Fibroblast of villous mesenchyme (primary cell): ENCODE data around the gene HYOU1. TPM values are rescaled to one million over a fixed set of nuclear protein-coding genes. Genes with fewer than 3 reads are reported as not detected.

Source experiments
- DNase-seq: peaks from one replicate; pipeline ENCODE4 v3.0.0-alpha.2; 2010; ENCODE audit warnings: low read depth
- H3K4me3 ChIP-seq: 2 replicates; pipeline ENCODE4 v1.5.1; 2011; ENCODE audit warnings: low read depth, mild to moderate bottlenecking, low read length
- total RNA-seq: library from RNA; depleted of rRNA; stranded (reverse); fragments of >200 nt; gene quantifications from 2 replicates; pipeline ENCODE4 v1.2.3, GENCODE V29; 2012
- TF ChIP-seq, protein P1 (sequence below): IDR thresholded peaks from 2 replicates; pipeline ENCODE4 v1.5.1; 2012; ENCODE audit warnings: low read depth, mild to moderate bottlenecking, low read length; ENCODE audit not compliant: insufficient read depth

The HYOU1 gene
- total RNA-seq, 1 donor, result 174 TPM

DNA sequence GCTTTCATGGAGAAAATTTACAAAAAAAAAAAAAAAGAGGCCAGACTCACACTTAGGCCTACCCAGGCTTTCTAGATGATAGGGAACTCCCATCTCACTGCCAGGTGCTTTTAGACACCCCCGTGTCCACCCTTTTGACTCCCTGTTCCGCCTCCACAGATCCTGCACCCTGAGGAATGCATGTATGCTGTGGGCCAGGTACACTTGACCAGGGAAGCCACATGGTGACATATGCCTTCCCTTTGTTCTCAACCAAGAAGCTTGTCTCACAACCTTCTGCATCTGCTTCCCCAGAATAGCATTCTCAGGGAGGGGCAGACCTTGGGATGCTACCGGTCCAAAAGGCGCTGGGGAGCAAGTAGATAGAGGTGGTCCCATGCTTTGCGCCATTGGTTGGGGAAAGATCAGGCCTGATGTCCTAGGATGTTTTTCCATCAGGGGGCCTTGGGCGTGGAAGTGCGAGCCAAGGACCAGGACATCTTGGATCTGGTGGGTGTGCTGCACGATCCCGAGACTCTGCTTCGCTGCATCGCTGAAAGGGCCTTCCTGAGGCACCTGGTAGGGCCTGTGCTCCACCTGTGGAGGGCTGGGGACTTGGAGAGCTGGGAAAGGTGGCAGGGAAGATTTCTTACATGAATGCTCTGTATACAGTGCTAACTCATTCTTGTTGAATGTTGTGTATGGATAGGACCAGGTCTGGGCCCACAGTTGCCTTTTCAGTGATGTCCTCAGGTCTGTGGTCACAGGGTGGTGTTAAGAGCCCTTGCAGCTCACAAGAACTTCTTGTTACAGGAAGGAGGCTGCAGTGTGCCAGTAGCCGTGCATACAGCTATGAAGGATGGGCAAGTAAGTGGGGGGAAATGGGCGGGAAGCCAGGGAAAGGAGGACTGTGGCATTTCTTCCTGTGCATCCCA is 35.2 kb upstream of the HYOU1 start:
- no peak for DNase-seq
- peak overlapping the region; percentile 80 for H3K4me3 ChIP-seq
- TF ChIP-seq, protein P1, sequence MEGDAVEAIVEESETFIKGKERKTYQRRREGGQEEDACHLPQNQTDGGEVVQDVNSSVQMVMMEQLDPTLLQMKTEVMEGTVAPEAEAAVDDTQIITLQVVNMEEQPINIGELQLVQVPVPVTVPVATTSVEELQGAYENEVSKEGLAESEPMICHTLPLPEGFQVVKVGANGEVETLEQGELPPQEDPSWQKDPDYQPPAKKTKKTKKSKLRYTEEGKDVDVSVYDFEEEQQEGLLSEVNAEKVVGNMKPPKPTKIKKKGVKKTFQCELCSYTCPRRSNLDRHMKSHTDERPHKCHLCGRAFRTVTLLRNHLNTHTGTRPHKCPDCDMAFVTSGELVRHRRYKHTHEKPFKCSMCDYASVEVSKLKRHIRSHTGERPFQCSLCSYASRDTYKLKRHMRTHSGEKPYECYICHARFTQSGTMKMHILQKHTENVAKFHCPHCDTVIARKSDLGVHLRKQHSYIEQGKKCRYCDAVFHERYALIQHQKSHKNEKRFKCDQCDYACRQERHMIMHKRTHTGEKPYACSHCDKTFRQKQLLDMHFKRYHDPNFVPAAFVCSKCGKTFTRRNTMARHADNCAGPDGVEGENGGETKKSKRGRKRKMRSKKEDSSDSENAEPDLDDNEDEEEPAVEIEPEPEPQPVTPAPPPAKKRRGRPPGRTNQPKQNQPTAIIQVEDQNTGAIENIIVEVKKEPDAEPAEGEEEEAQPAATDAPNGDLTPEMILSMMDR, result no peak

DNA sequence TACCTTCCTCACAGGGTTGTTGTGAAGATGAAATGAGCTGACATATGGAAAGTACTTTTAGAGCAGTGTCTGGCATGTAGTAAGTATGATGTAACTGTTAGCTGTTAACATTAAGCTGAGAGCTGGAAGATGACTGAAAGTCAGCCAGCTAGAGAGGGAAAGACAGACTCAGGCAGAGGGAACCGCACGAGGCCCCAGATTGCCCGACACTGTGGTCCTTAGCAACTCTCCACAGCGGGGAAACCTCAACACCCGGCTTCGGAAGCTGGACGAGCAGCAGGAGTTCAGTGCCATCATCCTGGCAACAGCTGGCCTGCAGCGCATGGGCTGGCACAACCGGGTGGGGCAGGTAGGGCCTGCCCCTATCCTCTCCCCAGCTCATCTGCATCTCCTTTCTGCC is 34.2 kb upstream of the HYOU1 start:
- no peak for DNase-seq
- H3K4me3 ChIP-seq, result no peak overlapping the region
- TF ChIP-seq, protein P1, result no peak

GRCh38 chr11:119089319-119089718 is 32.3 kb upstream of the HYOU1 start:
- TF ChIP-seq, protein P1, result no peak
- no peak for DNase-seq
- H3K4me3 ChIP-seq, result no peak overlapping the region

DNA sequence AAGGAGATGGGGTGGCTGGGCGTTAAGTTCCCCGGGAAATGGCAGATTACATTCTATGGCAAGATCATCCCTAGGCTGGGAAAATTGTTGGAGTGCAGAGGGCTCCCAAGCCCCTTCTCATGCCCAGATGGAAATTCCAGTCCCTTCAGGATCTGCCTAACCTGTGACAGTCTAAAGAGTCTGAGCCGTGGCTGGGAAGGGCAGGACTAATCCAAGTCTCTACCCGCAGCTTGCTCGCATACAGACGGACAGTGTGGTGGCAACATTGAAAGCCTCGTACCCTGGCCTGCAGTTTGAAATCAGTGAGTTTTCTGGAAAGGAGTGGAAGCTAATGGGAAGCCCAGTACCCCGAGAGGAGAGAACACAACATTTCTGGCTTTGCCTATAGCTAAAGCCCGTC is 31.4 kb upstream of the HYOU1 start:
- DNase-seq, result no peak
- TF ChIP-seq, protein P1, result no peak
- no peak overlapping the region for H3K4me3 ChIP-seq

DNA sequence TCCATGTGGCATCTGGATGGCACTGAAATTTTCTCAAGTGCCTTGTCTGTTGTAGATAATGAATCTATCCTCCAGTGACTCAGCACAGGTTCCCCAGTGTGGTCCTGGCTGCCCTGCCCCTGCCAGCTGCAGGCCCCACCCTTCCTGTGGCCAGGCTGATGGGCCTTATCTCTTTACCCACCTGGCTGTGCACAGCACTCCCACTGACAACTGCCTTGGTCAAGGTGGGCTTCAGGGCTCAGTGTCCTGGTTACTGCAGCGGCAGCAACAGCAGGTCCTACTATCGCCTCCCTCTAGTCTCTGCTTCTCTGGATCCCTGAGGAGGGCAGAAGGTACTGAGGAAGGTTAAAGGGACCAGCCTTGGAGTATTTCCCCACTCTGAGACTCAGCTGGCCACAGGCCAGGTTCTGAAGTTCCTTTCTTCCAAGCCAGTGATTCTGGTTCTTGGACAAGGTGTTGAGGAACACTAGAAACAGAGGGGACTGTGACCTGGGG is 30.8 kb upstream of the HYOU1 start:
- no peak for DNase-seq
- TF ChIP-seq, protein P1, result no peak
- no peak overlapping the region for H3K4me3 ChIP-seq

DNA sequence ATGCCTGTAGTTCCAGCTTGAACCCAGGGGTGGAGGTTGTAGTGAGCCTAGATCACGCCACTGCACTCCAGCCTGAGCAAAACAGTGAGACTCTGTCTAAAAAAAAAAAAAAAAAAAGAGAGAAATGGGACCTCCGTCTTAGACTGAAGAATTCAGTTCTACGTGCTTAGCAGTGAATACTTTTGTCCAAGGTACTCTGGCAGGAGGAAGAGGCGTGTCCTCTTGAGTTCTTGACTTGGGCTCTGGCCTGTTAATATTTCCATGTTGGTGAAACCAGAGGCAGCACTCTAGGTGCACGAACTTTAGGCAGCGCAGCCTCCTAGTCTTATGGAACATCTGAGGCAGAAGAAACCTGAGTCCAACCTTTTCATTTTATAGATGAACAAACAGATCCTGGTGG is 30.1 kb upstream of the HYOU1 start:
- H3K4me3 ChIP-seq, result no peak overlapping the region
- TF ChIP-seq, protein P1, result no peak
- DNase-seq, result no peak
